Mesenteric fat pad (tissue), 1 donor: ENCODE results near the gene ABCA3. TPM values are rescaled to one million over a fixed set of nuclear protein-coding genes. Genes with fewer than 3 reads are reported as not detected.

ENCODE experiments used
- DNase-seq: peaks from one replicate; pipeline ENCODE4 v3.0.0-alpha.2; 2020; ENCODE audit warnings: low spot score
- total RNA-seq: library from RNA; stranded (reverse); fragmentation: NEBNext Ultra II Directional; extraction: Animal tissue kit (Norgen Biotek cat#: 25700); gene quantifications from one replicate; pipeline ENCODE4 v1.2.1, GENCODE V29; 2021
- donor health status: DM: yes; HTN: yes; CAD: no.

Gene ABCA3
- total RNA-seq, 1 donor from 2014 or later: 19.5 TPM

DNA sequence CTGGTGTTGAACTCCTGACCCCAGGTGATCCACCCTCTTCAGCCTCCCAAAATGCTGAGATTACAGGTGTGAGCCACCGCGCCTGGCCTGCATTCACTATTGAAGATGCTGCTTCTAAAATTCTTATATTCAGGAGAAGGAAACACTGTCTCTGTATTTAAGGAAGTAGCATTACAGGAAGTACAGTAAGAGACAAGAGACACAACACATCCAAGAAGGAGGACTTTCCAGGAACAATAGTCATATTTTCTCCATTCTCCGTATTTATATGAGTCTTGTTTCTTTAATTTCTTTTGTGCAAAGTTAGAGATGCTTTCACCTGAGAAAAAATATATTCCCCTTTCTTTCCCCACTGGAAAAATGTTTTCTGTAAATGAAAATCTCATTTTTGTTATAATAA is 18.3 kb upstream of the ABCA3 start:
- DNase-seq: no peak

DNA sequence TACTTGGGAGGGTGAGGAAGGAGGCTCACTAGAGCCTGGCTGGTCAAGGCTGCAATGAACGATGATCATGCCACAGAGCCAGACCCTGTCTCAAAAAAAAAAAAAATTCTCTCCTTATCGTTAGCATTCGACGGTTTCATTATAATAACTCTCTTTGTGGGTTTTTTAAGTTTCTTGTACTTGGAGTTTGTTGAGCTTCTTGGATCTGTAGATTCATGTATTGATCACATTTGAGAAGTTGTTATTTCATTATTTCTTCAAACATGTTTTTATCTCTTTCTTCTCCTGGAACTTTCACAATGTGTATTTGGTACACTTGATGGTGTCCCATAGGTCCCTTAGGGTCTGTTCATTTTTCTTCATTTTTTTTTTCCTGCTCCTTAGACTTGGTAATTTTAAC is 16.8 kb upstream of the ABCA3 start:
- no peak for DNase-seq

DNA sequence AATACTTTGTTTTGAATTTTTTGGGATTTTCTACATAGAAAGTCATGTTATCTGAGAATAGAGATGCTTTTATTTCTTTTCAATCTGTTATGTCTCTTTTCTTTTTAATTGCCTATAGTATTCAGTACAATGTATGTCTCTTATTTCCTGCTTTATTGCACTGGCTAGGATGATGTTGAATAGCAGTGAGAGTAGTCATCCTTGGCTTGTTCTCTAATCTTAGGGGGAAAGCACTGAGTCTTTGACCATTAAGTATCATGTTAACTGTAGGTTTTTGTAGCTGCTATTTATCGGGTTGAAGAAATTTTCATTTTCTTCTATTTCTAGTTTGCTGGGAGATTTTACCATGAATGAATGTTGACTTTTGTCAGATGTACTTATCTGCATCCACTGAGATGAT is 10.0 kb upstream of the ABCA3 start:
- no peak for DNase-seq

DNA sequence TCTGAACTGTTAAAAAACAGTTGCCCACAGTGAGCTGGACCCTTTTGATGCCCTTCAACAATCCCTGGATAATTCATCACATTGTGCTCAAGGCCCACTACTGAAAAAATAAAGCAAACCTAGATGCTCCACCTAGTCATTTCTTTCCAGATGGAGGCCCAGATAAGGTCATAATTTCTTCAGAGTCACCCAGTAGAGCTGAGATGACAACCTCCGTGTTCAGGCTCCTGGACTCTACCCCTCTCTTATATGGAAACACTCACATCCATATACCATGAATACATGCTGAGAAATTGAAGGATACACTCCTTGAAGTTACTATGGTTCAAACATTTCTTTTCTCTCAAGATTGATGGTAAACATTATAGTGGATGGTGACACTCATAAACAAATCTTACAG is 2.7 kb upstream of the ABCA3 start:
- no peak for DNase-seq

DNA sequence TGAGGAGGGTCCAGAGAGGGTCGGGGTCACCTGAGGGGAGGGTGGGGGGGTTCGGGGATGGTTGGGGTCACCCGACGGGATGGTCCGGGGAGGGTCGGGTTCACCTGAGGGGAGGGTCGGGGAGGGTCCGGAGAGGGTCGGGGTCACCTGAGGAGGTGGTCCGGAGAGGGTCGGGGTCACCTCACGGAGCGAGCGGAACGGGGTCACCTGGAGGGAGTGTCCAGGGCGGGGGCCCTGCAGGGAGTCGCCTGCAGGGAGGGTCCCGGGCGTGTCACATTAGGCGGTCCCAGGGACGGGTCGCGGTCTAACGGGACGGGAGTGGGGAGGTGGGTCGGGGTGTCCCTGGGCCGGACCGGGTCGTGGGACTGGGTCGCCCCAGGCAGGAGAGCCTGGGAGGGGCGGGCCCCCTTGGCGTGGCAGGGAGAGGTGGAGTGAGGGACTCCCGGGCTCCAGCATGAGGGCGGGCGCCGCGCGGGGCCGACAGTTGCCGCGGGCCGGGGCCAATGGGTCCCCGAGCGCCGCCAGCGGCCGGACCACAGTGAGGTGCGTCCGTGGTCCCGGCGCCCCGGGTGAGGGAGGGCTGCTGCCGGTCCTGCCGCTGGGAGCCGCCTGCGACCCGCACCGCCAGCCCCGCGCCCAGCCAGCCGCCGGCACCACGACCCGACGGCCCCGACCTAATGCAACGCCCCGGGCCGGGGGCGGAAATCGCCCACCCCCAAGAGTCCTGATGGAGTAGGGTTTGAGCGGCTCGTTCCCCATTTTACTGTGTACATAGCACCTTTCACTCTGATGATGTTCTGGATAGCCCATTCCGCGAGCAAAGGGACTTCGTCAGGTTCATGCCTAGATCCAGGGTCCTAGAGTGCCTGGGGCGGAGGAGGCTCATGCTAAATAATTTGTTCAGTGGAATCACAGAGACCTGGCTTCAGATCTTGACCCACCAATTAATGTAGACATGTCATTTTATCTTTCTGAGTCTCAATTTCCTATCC is 1.2 kb upstream of the ABCA3 start:
- DNase-seq: no peak

DNA sequence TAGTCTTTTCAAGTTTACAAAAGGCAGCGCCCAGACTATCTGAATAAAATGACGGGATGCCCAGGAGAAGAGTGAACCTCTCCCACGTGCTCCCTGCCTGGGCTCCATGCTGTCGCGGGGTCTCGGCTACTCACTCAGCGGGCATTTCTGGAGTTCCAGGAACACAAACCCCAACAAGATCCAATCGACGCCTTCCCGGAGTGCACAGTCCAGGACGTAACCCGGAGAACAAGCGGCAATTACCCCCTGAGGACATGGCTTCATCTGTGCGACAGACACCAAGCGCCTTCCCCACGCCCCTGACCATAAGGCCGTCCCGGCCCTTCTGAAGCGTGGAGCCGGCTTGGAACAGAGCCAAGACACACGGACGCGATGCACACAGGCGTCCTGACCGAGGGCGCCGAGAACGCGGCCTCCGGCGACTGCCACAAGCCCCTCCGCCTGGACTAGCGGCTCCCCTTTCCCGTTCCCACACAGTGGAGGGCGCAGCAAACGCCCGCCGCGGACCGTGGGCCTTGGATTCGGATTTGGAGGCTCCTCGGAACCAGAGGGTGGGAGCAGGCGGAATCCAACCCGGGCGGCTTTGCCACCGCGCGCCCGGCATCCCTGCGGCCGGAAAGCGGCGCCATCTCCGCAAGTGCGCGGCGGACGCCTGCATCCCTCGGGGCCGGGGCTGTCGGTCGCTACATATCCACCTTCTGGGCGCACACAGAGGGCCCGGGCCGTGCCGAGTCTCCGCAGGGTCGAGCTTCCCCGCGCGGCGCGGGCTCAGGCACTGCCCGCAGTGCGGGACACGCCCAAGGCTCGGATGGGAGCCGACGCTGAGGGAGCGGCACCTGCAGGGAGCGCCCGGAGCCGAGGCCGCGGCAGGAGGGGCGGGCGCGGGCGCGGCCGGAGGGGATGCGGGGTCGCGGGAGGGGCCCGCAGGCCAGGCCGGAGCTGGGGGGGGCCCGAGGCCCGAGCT is 725 bp downstream of the ABCA3 start:
- no peak for DNase-seq

DNA sequence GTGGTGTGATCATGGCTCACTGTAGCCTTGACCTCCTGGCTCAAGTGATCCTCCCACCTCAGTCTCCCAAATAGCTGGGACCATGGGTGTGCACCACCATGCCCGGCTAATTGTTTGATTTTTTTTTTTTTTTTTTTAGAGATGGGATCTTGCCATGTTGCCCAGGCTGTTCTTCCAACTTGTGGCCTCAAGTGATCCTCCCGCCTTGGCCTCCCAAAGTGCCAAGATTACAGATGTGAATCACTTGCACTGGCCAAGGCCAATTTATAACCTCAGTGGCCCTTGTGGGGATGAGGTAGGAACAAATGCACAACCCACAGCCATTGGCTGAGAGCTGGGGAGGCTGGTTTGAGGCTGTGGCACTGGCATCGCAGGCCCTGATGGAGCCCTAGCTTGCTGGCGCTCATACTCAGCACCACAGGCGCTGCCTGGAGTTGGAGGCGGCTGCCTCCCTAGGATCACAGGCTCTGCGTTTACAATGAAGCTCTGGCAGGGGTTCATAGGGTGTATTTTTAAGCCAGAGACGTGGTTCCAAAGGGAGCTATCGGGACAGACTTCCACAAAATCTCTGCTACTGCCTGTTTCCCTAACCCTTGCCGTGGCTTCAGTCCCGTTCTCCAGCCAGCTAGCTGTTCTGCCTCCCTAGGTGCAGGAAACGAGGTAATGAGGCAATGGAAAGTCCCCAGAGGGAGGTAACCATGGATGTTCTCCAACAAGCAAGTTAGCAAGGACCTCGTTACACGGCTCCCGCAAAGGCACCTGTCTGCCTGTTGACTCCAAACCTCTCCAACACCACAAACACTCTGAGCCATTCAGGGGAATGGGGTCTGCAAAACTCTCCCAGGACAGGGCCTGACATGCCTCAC is 2.9 kb downstream of the ABCA3 start:
- no peak for DNase-seq

DNA sequence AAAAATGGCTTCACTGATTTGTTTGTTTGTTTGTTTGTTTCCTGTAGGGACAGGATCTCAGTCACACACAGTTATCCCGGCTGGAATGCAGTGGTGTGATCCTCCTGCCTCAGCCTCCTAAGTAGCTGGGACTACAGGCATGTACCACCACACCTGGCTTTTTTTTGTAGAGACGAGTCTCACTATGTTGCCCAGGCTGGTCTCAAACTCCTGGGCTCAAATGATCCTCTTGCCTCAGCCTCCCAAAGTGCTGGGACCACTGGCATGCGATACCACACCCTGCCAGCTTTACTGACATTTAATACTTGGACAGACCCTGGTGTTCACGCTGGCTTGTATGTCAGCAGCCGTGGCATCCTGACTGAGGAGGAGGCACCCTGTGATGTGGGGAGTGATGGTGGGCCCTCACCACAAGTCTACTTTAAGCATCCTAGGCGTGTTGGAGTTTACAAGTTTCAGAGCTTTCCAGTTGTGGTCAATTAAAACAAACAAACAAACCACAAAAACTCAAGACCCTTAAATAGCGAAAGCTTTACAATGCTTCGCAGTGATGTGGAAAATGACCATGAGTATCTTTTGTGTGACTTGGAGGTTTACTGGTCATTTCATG is 5.1 kb downstream of the ABCA3 start:
- DNase-seq: no peak

DNA sequence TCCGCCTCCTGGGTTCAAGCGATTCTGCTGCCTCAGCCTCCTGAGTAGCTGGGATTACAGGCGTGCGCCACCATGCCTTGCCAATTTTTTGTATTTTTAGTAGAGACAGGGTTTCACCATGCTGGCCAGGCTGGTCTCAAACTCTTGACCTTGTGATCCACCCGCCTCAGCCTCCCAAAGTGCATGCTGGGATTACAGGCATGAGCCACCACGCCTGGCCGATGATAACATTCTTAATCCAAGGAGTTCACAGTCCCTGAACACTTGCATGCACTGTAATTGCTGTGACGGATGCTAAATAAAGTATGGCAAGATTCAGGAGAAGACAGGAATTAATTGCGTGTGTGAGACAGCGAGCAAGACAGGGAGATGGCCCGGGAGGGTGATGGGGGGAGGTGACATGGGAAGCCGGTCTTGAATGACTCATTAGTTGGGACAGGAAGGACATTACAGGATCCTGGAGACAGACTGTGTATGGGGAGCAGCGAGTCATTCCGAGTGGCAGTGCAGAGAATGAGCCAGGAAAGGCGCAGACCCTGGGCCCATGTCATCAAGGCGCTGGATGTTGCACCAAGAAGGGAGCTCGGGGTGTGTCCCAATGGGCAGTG is 6.7 kb downstream of the ABCA3 start:
- peak; percentile 39 for DNase-seq

DNA sequence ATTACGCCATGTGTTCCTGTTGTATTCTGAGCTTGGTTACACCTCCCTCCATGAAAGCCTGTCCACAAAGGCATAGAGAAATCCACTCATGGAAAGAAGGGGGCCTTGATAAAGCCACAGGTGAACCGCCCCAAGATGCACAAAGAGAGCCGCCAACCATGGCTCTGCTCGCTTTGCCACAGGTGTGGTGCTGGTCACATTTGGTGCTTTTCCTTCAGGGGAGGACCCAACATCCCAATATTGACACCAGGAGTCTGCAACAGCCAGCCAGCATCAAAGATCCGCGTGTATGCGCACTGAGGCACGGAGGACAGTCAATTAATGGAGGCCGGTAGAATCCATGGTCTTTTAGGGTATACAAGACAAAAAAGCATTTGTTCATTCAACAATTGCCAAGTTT is 7.3 kb downstream of the ABCA3 start:
- peak; percentile 45 for DNase-seq

DNA sequence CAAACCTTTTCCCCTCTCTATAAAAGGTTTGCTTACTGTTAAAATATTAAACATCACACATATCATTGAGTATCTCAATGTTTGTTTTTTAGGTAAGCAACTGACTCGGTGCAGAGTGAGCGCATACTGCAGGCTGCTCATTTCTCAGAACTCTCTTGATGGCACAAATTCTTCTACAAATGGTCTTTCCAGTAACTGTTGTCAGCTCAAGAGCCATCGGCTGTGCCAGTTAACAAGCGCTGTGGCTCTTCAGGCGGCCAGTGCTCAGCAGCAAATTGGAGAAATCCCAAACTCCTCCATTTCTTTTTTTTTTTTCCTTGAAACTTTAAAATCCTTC is 8.6 kb downstream of the ABCA3 start:
- DNase-seq: peak; percentile 16

DNA sequence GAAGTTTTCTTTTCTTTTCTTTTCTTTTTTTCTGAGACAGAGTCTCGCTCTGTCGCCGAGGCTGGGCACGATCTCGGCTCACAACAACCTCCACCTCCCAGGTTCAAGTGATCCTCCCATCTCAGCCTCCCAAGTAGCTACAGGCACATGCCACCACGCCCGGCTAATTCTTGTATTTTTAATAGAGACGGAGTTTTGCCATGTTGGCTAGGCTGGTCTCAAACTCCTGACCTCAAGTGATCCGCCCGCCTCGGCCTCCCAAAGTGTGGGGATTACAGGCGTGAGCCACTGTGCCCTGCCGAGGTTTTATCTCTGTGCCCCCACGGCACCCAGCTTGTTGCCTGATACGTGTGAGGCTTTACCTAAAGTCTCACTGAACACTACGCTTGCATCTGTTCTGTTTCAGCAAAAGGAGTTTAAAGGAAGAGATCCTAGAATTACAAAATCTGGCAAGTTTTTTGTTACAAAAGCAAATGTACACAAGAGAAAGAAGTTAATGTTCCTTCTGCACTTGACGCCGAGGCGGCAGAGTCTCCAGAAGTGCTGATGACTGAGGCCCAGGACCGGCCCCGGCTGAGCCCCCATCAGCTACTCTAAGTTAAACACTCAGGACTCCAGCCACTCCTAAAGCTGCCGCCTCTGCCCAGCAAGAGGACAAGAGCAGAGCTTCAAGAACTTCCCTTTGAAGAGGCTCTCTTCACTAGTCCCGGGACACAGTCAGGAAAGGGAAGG is 9.2 kb downstream of the ABCA3 start:
- DNase-seq: peak; percentile 45

DNA sequence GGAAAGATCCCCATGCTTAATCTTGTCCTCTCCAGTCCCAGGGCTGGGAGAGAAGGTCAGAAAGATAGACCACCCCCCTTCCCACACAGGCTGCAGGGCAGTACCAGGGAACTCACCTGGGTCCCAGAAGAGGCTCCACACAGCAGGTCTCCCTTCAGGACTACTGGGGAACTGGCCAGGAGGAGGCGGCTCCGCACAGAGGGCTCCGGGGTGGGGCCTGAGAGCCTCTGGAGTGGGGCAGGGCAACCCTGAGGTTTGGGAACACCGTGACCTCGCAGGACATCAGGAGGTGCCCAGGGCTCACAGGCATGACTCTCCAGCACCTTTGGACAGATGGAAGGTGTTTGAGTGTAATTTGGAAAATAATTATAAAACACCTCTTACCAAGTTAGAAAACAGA is 11.0 kb downstream of the ABCA3 start:
- peak; percentile 82 for DNase-seq

DNA sequence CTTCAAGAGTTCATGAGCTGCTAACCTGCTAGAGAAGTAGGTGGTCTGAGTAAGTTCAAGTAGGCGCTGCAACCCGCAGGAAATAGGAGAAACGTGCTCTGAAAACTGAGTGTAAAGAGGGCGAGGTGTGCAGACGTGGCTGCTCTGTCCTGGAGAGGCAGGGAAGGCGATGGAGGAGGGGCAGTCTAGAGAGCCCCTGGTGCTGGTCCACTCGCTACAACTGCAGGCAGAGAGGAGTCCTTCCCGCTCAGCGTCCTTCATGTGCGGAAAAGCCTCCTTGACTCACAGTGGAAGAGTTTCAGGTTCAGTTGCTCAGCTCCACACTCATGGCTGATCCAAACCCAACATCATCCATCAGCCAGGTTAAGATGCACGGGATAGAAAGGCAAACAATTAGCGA is 12.1 kb downstream of the ABCA3 start:
- DNase-seq: peak; percentile 24

DNA sequence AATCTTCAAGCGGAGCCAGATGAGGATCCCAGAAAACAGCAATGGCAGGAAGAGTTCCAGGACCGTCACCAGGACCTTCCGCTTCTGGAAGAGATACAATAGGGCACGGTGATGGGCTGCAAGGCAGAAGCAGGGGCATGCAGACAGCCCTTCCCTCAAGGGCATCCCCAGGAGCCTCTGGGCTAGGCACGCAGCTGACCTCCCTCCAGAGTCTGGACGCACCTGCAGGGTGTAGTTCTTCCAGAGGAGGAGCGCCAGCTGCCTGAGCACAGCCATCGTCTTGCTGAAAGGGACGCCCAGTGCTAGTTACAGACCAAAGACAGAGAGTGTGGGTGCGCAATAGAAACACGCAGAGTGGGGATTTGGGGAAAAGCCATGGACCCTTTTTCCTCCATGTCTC is 14.3 kb downstream of the ABCA3 start:
- peak; percentile 83 for DNase-seq

DNA sequence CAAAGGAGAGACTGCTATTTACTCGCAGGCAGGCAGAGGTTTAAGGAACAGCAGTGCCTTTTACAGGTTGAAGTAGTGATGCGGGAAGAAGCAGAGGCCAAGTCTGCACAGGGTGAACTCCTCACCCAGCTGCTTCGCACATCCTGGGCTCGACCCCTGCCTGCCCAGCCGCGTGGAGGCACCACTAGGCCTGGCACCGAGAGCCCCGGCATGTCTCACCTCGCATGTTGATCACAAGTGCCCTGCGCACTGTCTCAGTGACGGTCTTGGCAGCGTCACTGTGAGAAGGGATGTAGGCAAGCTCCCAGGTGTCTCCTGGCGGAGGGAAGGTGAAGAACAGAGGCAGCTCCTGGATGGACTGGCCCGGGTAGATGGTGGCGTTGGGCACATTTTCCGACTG is 14.7 kb downstream of the ABCA3 start:
- DNase-seq: peak; percentile 37

DNA sequence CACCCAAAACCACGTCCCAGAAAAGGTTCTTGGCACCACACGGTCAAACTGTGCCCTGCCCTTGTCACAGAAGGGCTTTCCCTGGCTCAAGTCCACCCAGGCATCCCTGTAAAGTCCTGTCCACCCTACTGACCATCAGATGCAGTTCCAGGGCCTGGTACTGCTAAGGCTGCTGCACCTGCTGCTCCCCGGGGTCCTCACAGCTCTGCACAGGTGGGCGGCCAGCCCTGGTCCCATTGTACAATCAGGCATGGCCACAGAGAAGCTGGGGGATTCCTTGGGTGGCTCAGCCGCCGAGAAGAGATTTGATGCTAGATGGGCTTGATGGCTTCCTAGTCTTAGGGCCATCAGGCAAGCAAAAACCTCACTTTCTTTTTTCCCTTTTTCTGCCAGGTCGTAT is 15.3 kb downstream of the ABCA3 start:
- no peak for DNase-seq

DNA sequence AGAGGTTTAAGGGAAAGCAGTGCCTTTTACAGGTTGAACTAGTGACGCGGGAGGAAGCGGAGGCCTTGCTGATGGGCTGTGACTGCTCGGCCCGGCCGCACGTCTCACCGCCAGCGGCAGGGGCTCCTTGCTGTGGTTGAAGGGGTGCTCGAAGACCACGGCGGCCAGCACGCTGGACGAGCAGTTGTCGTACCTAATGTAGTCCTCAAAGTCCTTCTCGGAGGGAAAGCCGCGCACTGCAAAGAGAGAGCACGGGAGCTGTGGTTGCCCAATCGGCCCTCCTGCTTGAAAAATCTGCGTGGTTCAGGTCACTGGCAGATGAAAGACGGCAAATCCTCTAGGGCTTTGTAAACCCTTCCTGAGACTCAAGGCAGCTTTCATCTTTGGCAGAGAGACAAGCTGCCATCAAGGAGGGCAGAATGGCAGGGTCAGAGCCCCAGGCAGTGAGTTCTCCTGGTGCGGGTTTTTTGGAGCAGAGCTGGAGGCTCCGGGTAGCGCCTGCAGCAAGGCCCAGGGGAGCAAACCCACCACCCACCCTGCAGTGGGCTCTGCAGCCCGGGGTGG is 16.1 kb downstream of the ABCA3 start:
- no peak for DNase-seq

DNA sequence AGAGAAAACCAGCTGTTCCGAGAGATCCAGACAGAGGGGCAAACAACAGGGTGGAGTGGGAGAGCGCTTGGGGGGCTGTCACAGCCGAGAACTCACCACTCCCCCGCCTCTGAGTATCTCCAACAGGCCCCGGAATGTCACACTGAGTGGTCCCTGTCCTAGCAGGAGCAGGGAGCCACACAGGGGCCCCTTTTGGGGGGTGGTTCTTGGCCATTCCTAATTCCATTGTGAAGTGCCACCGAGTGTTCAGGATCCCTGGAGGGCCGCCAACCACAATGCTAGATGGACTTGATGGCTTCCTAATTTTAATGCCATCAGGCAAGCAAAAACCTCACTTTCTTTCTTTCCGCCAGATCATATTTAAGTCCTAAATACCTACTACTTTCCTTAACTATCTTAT is 16.8 kb downstream of the ABCA3 start:
- no peak for DNase-seq
